Hematopoietic multipotent progenitor cell treated with erythropoietin and hydrocortisone succinate and interleukin-3 and kit ligand, for 4 days (in vitro differentiated cells): ENCODE results near the gene OXSR1.

ENCODE experiments used
- DNase-seq: peaks from one replicate; pipeline ENCODE4 v3.0.0-alpha.2; 2015

OXSR1 gene

GRCh38 chr3:38164952-38165721 is at the start of gene OXSR1:
OXSR1 (plus strand) TSS chr3:38165537; CDS start chr3:38165877, 340 bp downstream.
- peak; percentile 100 for DNase-seq

DNA sequence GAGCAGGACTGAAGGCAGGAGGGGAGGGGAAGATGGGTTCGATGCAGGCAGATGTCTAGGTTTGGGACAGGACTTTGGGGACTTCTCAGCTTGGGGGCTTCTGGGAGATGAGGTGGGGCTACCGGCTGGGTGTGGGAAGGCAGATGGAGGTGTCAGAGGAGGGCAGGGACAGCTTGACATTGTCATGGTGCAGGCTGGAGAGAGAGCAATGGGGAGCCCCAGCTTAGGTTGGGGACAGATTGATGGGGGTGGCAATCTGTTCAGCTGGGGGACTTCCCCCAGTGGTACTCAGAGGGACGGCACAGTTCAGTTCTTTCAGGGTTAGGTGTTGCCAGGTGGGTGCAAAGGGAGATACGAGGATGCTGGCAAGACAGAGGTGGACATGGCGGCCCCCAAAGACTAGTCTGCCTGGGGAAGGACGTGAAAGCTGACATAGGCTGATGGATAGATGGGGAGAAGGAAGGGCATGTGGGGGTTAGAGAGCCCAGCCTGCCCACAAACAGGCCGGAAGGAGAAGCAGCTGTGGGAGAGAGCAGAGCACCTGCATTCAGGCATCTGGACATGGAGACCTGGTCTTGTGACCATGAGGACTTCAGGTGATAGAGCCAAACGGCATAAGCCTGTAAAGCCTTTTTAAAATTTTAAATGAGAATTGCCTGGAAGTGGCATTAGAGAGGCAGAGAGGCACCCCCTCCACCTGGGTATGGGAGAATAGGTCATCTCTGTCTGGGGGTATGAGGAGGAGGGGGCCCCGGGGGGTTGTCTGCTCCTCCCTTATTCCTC is 49.5 kb upstream of the OXSR1 start:
- no peak for DNase-seq

DNA sequence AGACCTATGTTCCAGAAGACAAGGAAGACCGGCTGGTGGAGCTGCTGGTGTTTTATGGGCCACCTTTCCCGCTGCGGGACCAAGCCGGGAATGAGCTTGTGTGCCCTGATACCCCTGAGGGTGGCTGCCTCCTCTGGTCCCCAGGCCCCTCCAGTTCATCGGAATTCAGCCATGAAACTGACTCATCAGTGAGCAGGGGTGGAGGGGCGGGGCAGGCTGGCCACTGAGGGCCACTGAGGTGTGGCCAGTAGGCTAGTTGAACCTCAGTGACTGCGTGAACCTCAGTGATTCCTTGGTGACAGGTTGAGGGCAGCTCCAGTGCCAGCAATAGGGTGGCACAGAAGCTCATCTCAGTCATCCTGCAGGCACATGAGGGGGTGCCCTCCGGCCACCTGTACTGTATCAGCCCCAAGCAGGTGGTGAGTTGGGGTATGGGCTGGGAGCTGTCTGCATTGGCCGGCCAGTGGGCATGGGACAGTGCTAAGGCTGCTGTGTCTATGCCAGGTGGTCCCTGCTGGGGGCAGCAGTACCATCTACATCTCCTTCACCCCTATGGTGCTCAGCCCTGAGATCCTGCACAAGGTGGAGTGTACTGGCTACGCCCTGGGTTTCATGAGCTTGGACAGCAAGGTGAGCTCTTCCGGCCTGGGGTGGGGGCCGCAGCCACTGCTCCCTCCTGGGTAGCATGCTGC is 48.7 kb upstream of the OXSR1 start:
- DNase-seq: no peak

- DNase-seq: no peak
Observed at GRCh38 chr3:38117163-38117716, 48.1 kb upstream of the OXSR1 start.

DNA sequence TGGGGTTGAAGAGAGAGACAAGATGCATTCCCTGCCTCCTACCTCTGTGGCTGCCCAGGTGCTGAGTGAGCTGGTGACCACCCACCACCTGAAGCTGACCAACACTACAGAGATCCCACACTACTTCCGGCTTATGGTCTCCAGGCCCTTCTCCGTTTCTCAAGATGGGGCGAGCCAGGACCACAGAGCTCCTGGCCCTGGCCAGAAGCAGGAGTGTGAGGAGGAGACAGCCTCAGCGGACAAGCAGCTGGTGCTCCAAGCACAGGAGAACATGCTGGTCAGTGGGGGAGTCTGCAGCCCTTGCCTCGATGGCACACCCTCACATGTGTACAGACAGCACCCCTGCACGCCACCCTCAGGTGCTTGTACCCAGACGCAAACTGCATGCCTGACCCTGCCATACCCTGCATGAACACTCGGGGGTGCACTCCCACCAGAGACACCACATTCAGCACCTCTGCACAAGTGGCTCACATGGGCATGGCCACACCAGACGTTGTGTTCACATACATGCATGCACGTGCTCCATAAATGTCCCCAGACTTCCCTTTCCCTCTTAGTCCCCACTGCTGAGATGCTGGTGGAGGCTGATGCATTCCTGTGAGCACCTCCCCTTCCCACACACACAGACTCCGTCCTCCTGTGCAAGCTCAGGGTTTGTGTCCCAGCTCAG is 47.5 kb upstream of the OXSR1 start:
- peak; percentile 89 for DNase-seq

DNA sequence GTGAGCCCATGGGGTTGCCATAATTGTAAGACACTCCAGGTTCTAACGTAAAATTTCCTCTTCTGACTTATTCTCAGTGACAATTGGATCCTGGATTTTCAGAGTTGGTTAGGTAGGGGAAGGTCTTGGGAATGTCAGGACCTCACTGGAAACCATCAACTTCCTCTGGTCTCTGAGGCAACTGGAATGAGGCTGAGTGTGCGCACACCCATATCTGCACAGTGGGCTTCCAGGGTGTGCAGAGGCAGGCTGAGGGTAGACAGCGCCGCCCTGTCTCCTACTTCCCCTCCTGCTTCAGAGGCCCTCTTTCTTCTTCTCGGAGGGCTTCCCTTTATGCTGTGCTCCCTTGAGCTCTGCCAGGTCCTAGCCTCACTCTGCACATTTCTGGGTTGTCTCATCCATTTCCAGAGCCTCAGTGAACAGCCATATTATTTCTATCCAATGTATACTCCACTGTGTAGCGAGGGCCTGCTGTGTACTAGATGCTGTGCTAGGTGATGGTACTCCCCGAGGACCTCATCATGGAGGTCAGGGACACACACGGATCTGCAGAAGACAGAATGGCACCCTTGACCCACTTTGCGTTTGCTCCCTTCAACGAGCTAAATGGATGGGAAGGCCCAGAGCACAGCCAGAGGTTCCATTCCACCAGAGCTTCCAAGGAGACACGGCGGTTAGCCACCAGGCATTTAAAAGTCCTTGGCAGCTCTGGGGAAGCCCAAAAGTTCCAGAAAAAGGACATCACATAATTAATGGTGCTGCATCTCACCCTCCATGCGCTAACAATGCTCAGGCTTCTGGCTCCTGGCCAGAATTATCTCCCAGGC is 46.7 kb upstream of the OXSR1 start:
- no peak for DNase-seq

DNA sequence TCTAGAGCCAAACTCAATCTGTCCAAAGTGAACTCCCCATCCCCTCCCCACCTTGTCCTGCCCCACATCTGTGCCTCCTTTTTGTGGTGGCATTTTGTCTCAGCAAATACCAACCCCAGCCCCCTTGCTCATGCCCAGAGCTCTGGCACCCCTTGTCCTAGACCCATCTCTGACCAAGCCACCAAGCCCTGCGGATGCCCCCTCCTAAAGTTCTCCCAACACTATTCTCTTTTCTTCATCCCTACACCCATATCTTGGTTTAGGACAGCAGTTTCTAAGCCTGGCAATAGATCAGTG is 46.1 kb upstream of the OXSR1 start:
- DNase-seq: no peak

DNA sequence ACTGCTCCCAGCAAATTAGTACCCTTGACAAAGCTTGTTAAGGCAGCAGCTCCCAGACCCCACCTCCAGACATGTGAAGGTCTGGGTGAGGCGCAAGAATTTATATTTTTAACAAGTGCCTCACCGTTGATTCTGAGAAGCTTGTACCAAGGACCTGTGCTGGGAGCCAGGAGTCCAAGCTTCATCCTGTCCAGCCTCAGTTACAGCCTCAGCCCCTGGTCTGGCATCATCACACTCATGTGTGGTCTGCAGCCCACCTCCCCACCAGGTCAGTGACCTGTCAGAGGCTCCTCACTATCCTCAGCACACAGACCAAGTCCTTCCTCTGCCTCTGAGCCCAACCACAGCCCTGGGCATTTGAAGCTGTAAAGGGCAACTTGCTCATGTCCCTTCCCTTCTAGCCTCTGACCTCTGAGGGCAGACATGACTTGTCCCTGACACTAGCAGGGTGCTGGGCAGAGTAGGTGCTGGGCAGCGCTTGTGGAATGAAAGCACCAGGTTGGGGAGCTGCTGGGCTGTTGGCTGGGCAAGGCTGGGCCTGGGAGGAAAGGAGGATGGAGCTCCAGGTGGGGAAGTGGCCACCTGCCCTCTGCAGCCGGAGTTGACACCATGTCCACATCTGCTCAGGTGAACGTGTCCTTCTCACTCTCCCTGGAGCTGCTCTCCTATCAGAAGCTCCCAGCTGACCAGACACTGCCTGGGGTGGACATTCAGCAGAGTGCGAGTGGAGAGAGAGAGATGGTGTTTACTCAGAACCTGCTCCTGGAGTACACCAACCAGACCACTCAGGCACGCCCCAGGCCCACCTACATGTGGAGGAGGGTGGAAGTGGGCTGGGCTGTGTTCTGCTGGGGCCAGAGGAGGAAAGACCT is 45.3 kb upstream of the OXSR1 start:
- no peak for DNase-seq

- DNase-seq: no peak
Observed at GRCh38 chr3:38120693-38121450, 44.5 kb upstream of the OXSR1 start.

GRCh38 chr3:38121451-38121831 is 43.9 kb upstream of the OXSR1 start:
- no peak for DNase-seq

DNA sequence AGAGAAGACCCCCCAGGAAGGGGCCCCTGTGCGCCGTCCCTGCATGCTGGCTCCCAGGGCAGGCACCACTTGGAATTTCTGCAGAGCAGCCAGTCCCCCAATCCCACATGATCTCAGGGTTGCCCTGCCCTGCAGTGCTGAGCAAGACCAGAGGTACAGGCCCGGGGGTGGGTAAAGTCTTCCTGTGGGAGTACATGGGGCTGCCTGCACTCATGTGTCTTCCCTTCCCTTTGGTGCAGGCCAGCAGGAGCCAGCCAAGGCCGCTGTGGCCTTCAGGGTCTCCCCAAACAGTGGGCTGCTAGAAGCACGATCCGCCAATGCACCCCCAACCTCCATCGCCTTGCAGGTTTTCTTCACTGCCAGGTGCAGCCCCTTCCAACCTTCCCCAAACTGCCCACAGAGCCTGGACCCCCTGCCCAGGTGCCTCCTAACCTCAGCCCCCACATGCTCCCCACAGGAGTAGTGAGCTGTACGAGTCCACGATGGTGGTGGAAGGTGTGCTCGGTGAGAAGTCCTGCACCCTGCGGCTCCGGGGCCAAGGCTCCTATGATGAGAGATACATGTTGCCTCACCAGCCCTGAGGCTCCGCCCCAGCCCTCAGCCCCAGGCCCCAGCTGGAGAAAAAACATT is 43.4 kb upstream of the OXSR1 start:
- no peak for DNase-seq

DNA sequence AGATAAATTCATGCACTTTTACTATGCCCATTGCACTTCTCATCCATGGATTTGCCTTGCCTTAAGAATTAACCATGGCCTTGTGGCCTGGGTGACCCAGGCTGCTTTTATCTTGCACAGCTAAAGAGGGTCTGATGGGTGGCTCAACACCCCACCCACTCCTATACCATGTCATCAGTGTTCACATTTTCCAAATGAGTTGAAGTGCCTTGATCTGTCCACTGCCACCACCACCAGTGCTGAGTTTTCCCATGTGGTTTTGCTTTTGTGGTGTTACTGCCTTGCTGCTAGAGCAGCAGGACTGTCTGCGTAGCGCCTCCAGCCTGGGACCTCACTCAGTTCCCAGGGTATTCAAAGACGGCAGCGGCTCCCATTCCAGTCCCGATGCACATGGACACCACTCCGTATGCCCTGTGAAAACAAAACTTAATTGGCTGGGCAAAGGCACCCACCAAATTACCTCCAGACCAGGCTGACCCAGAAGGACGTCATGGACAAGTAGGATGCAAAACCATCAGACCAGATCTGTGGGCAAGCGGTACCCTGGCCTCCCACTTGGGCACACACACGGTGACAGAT is 42.5 kb upstream of the OXSR1 start:
- DNase-seq: no peak

DNA sequence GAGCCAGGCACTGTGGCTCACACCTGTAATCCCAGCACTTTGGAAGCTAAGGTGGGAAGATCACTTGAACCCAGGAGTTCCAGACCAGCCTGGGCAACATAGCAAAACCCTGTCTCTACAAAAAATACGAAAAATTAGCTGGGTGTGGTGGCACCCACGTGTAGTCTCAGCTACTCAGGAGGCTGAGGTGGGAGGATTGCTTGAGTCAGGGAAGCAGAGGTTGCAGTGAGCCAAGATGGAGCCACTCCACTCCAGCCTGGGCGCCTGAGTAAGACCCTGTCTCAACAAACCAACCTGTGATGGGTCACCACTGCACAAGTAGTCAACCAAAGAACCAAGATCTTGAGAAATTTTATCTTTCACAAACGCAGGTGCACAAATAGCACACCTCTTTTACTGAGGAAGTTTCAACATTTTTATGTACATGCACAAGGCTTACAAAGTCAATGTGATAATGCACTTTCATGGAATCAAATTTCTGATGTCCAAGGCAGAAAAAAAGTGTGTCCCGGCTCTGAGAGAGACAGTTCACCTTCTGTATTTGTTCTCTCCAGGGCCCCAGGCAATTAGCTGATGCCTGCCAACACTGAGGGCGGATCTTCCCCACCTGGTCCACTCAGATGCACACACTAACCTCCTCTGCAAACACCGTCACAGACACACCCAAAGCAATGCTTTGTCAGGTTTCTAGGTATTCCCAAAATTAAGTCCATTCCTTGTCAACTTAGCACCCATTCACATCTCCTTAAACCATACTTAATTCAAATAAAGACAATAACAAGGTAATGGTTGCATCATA is 40.8 kb upstream of the OXSR1 start:
- DNase-seq: no peak

DNA sequence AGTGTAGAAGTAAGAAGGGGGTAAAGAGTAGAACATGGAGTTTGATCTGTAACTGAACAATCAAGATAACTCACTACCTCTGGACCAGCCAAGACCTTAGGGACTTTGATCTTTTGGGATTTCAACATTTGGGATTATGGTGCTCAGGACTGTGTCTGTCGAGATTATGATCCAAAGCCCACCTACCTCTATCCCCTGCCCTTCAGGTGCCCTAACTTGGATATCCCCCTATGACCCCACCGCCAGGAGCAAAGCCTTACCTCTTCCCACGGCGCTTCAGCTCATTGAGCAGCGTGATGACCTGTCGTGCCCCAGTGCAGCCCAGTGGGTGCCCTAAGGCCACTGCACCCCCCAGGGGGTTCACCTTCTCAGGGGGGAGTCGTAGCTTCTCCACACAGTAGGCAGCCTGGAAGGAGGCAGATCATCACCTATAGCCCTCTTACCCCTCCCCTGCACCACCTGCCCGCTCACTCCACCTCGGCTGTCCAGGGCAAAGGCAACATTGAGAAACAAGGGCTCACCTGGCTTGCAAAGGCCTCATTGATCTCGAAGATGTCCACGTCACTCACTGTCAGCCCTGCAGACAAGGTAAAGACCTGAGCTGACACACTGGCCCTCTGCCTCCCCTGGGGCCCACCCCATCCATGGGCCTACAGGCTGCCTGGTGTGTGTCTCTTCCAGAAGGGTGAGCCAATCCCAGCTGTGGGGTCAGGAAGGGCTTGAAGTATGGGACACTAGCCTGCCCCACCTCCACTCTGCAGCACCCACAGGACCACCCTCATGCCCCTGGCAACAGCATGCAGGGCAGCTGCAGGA is 39.8 kb upstream of the OXSR1 start:
- DNase-seq: no peak

GRCh38 chr3:38126121-38126892 is 39.0 kb upstream of the OXSR1 start:
- DNase-seq: no peak

- DNase-seq: no peak
Observed at GRCh38 chr3:38127611-38128302, 37.6 kb upstream of the OXSR1 start.
